IMR-90 (cell line): ENCODE data around the gene MRTO4. TPM values are rescaled to one million over a fixed set of nuclear protein-coding genes. Genes with fewer than 3 reads are reported as not detected.

Experiments
- ATAC-seq: fragments of 200-7000 bp; cut with Tn5 transposase; 2 replicates; pipeline ENCODE4 v1.9.1; 2020; ENCODE audit warnings: low read depth, mild to moderate bottlenecking, moderate library complexity
- BruUV-seq: library from RNA; stranded (reverse); fragments of 400-500 nt; replicated peaks from 2 replicates; lab custom pipeline; 2021; lab: Mats Ljungman, UMichigan
- CTCF ChIA-PET: fragments of 300-600 bp; formaldehyde crosslinking; extraction: SDS; loops from one replicate; lab custom pipeline; 2021; ENCODE audit warnings: antibody characterized with exemption; lab: Yijun Ruan, JAX
- POLR2A ChIA-PET: fragments of 300-600 bp; sonication (Branson Sonifier 250); formaldehyde crosslinking; loops from one replicate; lab custom pipeline; 2022; ENCODE audit warnings: antibody characterized with exemption; ENCODE audit not compliant: unreplicated experiment; lab: Charles Lee
- DNase-seq: peaks from one replicate; pipeline ENCODE4 v3.0.0; 2013
- H2AFZ ChIP-seq: replicated peaks from 2 replicates; pipeline ENCODE3; 2013; ENCODE audit warnings: low read length, mild to moderate bottlenecking; ENCODE audit not compliant: poor library complexity
- H2AK5ac ChIP-seq: 2 replicates; pipeline ENCODE4 v1.6.1; 2013; ENCODE audit warnings: low read depth, low read length, inconsistent platforms
- H2AK9ac ChIP-seq: replicated peaks from 2 replicates; pipeline ENCODE3; 2013; ENCODE audit warnings: mild to moderate bottlenecking, low read depth, low read length, moderate library complexity; ENCODE audit not compliant: poor library complexity
- H2BK120ac ChIP-seq: 2 replicates; pipeline ENCODE4 v1.6.1; 2013; ENCODE audit warnings: low read depth, low read length, inconsistent platforms
- H2BK15ac ChIP-seq: 3 replicates; pipeline ENCODE4 v1.6.1; 2013; ENCODE audit warnings: low read depth, low read length, inconsistent platforms
- H2BK20ac ChIP-seq: 2 replicates; pipeline ENCODE4 v1.6.1; 2013; ENCODE audit warnings: low read depth, mild to moderate bottlenecking, inconsistent platforms, low read length, moderate library complexity
- H2BK5ac ChIP-seq: 2 replicates; pipeline ENCODE4 v1.6.1; 2013; ENCODE audit warnings: mild to moderate bottlenecking, low read depth, low read length, inconsistent platforms; ENCODE audit not compliant: poor library complexity, severe bottlenecking
- H3K14ac ChIP-seq: replicated peaks from 2 replicates; pipeline ENCODE4 v1.6.1; 2013; ENCODE audit warnings: low read depth, low read length, inconsistent platforms
- H3K18ac ChIP-seq: 2 replicates; pipeline ENCODE4 v1.6.1; 2013; ENCODE audit warnings: low read depth, low read length, control low read depth
- H3K23ac ChIP-seq: 2 replicates; pipeline ENCODE4 v1.6.1; 2013; ENCODE audit warnings: low read depth, low read length, inconsistent platforms
- H3K27ac ChIP-seq: 2 replicates; pipeline ENCODE4 v1.5.1; 2013; ENCODE audit warnings: mild to moderate bottlenecking, control low read depth, low read length; ENCODE audit not compliant: insufficient read depth
- H3K27me3 ChIP-seq: 2 replicates; pipeline ENCODE4 v1.6.1; 2013; ENCODE audit warnings: low read length; ENCODE audit not compliant: control insufficient read depth, insufficient read depth
- H3K36me3 ChIP-seq: 2 replicates; pipeline ENCODE4 v1.6.1; 2013; ENCODE audit warnings: low read length, mixed read lengths; ENCODE audit not compliant: control insufficient read depth, insufficient read depth
- H3K4ac ChIP-seq: 2 replicates; pipeline ENCODE4 v1.6.1; 2013; ENCODE audit warnings: low read depth, low read length, inconsistent platforms
- H3K4me1 ChIP-seq: 2 replicates; pipeline ENCODE4 v1.6.1; 2013; ENCODE audit warnings: low read length, mixed read lengths; ENCODE audit not compliant: control insufficient read depth, insufficient read depth
- H3K4me2 ChIP-seq: 2 replicates; pipeline ENCODE4 v1.6.1; 2013; ENCODE audit warnings: low read depth, mild to moderate bottlenecking, control low read depth, low read length, moderate library complexity
- H3K4me3 ChIP-seq: 2 replicates; pipeline ENCODE4 v1.5.1; 2013; ENCODE audit warnings: low read depth, mild to moderate bottlenecking, control low read depth, low read length, moderate library complexity; ENCODE audit not compliant: insufficient read depth
- H3K56ac ChIP-seq: 2 replicates; pipeline ENCODE4 v1.6.1; 2013; ENCODE audit warnings: low read length, inconsistent platforms; ENCODE audit not compliant: insufficient read depth; ENCODE audit errors: extremely low read depth
- H3K79me1 ChIP-seq, 2 experiments: 2 replicates each; pipeline ENCODE4 v1.6.1; 2013; ENCODE audit warnings: low read length in 2 of 2, inconsistent platforms in 1 of 2, low read depth in 1 of 2
- H3K9ac ChIP-seq: 2 replicates; pipeline ENCODE4 v1.6.1; 2013; ENCODE audit warnings: low read depth, low read length, control low read depth
- H3K9me1 ChIP-seq: 2 replicates; pipeline ENCODE4 v1.6.1; 2013; ENCODE audit warnings: low read length, inconsistent platforms; ENCODE audit not compliant: insufficient read depth
- H3K9me3 ChIP-seq: 2 replicates; pipeline ENCODE4 v1.6.1; 2013; ENCODE audit warnings: low read length; ENCODE audit not compliant: control insufficient read depth, insufficient read depth
- H4K20me1 ChIP-seq: 2 replicates; pipeline ENCODE4 v1.6.1; 2013; ENCODE audit warnings: low read length, inconsistent platforms; ENCODE audit not compliant: insufficient read depth
- H4K5ac ChIP-seq: 2 replicates; pipeline ENCODE4 v1.6.1; 2013; ENCODE audit warnings: mild to moderate bottlenecking, low read depth, low read length, control low read depth
- H4K8ac ChIP-seq, 2 experiments: 2 replicates each; pipeline ENCODE4 v1.6.1; 2013; ENCODE audit warnings: low read depth in 2 of 2, low read length in 2 of 2, control low read depth in 1 of 2, inconsistent platforms in 1 of 2
- H4K91ac ChIP-seq: 2 replicates; pipeline ENCODE4 v1.6.1; 2013; ENCODE audit warnings: low read depth, low read length, inconsistent platforms; ENCODE audit not compliant: insufficient read depth
- CEBPB ChIP-seq: IDR thresholded peaks from 2 replicates; pipeline ENCODE4 v1.6.1; 2012; ENCODE audit warnings: low read depth, low read length, improper control_type of control experiment
- FOS ChIP-seq: fragments of 150-350 bp; IDR thresholded peaks from 2 replicates; pipeline ENCODE4 v1.6.1; 2016; ENCODE audit warnings: low read depth, low read length
- MAZ ChIP-seq: IDR thresholded peaks from 2 replicates; pipeline ENCODE4 v1.6.1; 2012; ENCODE audit warnings: low read depth, mild to moderate bottlenecking, low read length, improper control_type of control experiment, moderate library complexity, borderline replicate concordance
- MXI1 ChIP-seq: IDR thresholded peaks from 2 replicates; pipeline ENCODE4 v1.6.1; 2012; ENCODE audit warnings: low read depth, mild to moderate bottlenecking, low read length, moderate library complexity, borderline replicate concordance
- WGBS, 2 experiments: methylation state at CpG; one replicate each; pipeline versions ENCODE4 v1.1.5 to v1.1.7; 2013; ENCODE audit warnings: missing lambda C conversion rate in 2 of 2; ENCODE audit not compliant: insufficient read length in 1 of 2; ENCODE audit errors: extremely low coverage in 2 of 2; 5-methylcytosine and 5-hydroxymethylcytosine counted together
- dilution Hi-C: fragments of 300-500 bp; cut with HindIII; formaldehyde crosslinking; loops from one replicate; pipeline ENCODE4 v1.14.3; 2018; ENCODE audit warnings: low sequenced_read_pairs; ENCODE audit not compliant: unreplicated experiment
- in situ Hi-C: fragments of 300-500 bp; cut with MboI; formaldehyde crosslinking; loops from 3 replicates; pipeline ENCODE4 v1.14.3; 2019; ENCODE audit warnings: low sequenced_read_pairs, inconsistent platforms, mixed read lengths
- intact Hi-C: fragments of 100-400 bp; cut with micrococcal nuclease; formaldehyde crosslinking; loops from 2 replicates; pipeline ENCODE4 v1.10.0; 2022
- polyA plus RNA-seq, 3 experiments: library from polyadenylated mRNA; depleted of rRNA; stranded (reverse); fragments of >200 nt; gene quantifications; 2 replicates each; pipeline ENCODE4 v1.2.3, GENCODE V29; 2012; ENCODE audit warnings: low replicate concordance in 1 of 3
- total RNA-seq: library from RNA; depleted of rRNA; stranded (reverse); fragments of >200 nt; gene quantifications from 2 replicates; pipeline ENCODE4 v1.2.3, GENCODE V29; 2012
- TF ChIP-seq, protein P1 (sequence below): fragments of 150-350 bp; IDR thresholded peaks from 2 replicates; pipeline ENCODE4 v1.6.1; 2017; ENCODE audit warnings: mild to moderate bottlenecking, antibody characterized with exemption, low read length, low read depth
- TF ChIP-seq, protein P2 (sequence below): fragments of 150-350 bp; IDR thresholded peaks from 2 replicates; pipeline ENCODE4 v1.6.1; 2016; ENCODE audit warnings: low read depth, mild to moderate bottlenecking, low read length, moderate library complexity, borderline replicate concordance
- TF ChIP-seq, protein P3 (sequence below): conservative IDR thresholded peaks from 2 replicates; pipeline ENCODE4 v1.5.1; 2012; ENCODE audit warnings: mild to moderate bottlenecking, low read depth, low read length, improper control_type of control experiment

Gene MRTO4
- total and polyA plus RNA-seq, 2 of the 4 experiments (the other 2 are of a cell fraction): 48.0 to 58.1 TPM

- dilution Hi-C loops (no loop called here), in situ Hi-C loops (no loop called here), intact Hi-C loops (no loop called here)
- TF ChIP-seq, protein P1, sequence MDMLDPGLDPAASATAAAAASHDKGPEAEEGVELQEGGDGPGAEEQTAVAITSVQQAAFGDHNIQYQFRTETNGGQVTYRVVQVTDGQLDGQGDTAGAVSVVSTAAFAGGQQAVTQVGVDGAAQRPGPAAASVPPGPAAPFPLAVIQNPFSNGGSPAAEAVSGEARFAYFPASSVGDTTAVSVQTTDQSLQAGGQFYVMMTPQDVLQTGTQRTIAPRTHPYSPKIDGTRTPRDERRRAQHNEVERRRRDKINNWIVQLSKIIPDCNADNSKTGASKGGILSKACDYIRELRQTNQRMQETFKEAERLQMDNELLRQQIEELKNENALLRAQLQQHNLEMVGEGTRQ: no peak
- TF ChIP-seq FOS (no peak), MXI1 (no peak), CEBPB (no peak), MAZ (no peak)
- TF ChIP-seq, protein P2, sequence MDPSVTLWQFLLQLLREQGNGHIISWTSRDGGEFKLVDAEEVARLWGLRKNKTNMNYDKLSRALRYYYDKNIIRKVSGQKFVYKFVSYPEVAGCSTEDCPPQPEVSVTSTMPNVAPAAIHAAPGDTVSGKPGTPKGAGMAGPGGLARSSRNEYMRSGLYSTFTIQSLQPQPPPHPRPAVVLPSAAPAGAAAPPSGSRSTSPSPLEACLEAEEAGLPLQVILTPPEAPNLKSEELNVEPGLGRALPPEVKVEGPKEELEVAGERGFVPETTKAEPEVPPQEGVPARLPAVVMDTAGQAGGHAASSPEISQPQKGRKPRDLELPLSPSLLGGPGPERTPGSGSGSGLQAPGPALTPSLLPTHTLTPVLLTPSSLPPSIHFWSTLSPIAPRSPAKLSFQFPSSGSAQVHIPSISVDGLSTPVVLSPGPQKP: no peak
- TF ChIP-seq, protein P3, sequence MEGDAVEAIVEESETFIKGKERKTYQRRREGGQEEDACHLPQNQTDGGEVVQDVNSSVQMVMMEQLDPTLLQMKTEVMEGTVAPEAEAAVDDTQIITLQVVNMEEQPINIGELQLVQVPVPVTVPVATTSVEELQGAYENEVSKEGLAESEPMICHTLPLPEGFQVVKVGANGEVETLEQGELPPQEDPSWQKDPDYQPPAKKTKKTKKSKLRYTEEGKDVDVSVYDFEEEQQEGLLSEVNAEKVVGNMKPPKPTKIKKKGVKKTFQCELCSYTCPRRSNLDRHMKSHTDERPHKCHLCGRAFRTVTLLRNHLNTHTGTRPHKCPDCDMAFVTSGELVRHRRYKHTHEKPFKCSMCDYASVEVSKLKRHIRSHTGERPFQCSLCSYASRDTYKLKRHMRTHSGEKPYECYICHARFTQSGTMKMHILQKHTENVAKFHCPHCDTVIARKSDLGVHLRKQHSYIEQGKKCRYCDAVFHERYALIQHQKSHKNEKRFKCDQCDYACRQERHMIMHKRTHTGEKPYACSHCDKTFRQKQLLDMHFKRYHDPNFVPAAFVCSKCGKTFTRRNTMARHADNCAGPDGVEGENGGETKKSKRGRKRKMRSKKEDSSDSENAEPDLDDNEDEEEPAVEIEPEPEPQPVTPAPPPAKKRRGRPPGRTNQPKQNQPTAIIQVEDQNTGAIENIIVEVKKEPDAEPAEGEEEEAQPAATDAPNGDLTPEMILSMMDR: no peak
- peaks cover 2% of the 10 kb centered on the region for H3K4me1 ChIP-seq
- H3K36me3 ChIP-seq: peaks cover 3% of the 10 kb centered on the region
- H3K9me1 ChIP-seq: no peaks in the 10 kb centered on the region
- H3K4me3 ChIP-seq: no peak overlapping the region
- BruUV-seq: no TSS peak
- H3K56ac ChIP-seq: no peak overlapping the region
- no peak overlapping the region for H3K14ac ChIP-seq
- ChIA-PET CTCF (no interaction called here), POLR2A (no interaction called here)
- no peak overlapping the region for H4K8ac ChIP-seq
- no peak overlapping the region for H3K27ac ChIP-seq
- no peak for DNase-seq
- H3K4me2 ChIP-seq: no peak overlapping the region
- no peak overlapping the region for H2AK9ac ChIP-seq
- H2BK120ac ChIP-seq: no peak overlapping the region
- H3K79me1 ChIP-seq: no peaks in the 10 kb centered on the region
- H3K27me3 ChIP-seq: no peaks in the 10 kb centered on the region
- no peak overlapping the region for H2BK5ac ChIP-seq
- H3K9ac ChIP-seq: no peak overlapping the region
- H4K20me1 ChIP-seq: no peaks in the 10 kb centered on the region
- no peak overlapping the region for H4K91ac ChIP-seq
- no peak overlapping the region for H2AK5ac ChIP-seq
- H4K5ac ChIP-seq: no peak overlapping the region
- no peak overlapping the region for H2BK15ac ChIP-seq
- H3K9me3 ChIP-seq: peaks cover 15% of the 10 kb centered on the region
- H3K23ac ChIP-seq: no peak overlapping the region
- no CpG with 5 or more reads among the region's 2 CpGs for WGBS, 2 experiments
- no peak overlapping the region for H3K4ac ChIP-seq
- H2AFZ ChIP-seq: no peak overlapping the region
- no peak overlapping the region for H2BK20ac ChIP-seq
- no peak overlapping the region for H3K18ac ChIP-seq
- ATAC-seq: no peak
Observed at GRCh38 chr1:19294638-19295037, 43.0 kb downstream of the MRTO4 start.
